Hepatocyte (in vitro differentiated cells): ENCODE data around the gene RIT2.

Experiments used
- EZH2 ChIP-seq: fragments of 200-600 bp; sonication (generic); IDR thresholded peaks from 2 replicates; pipeline ENCODE4 v1.6.1; 2016; ENCODE audit warnings: antibody characterized with exemption, mild to moderate bottlenecking, borderline replicate concordance
- EZH2phosphoT487 ChIP-seq: fragments of 200-600 bp; sonication (generic); IDR thresholded peaks from one replicate; pipeline ENCODE4 v1.6.1; 2018; ENCODE audit warnings: antibody characterized with exemption, mild to moderate bottlenecking, low read depth, moderate library complexity; ENCODE audit not compliant: unreplicated experiment, severe bottlenecking
- TF ChIP-seq, protein P1 (sequence below): fragments of 200-600 bp; sonication (generic); IDR thresholded peaks from 2 replicates; pipeline ENCODE4 v1.5.1; 2016; ENCODE audit warnings: antibody characterized with exemption, mild to moderate bottlenecking; ENCODE audit not compliant: poor library complexity

DNA sequence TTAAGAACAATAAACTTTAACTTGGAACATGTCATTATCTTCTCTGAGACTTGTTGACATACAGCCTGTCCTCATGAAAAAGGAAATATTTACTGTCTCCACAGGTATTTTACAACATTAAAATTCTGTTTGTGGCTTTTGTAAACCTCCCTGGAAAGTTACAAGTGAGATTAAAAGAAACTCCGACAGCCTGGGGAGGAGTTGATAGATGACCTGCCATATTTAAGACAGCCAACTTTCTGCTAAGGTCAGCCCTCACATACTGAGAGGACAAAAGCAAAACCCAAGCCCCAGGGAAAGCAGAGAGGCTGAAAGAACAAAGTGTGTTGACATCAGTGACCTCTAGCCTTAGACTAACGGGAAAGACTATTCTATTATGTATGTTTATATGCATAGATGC, 350.2 kb downstream of the RIT2 start:
- TF ChIP-seq, protein P1, sequence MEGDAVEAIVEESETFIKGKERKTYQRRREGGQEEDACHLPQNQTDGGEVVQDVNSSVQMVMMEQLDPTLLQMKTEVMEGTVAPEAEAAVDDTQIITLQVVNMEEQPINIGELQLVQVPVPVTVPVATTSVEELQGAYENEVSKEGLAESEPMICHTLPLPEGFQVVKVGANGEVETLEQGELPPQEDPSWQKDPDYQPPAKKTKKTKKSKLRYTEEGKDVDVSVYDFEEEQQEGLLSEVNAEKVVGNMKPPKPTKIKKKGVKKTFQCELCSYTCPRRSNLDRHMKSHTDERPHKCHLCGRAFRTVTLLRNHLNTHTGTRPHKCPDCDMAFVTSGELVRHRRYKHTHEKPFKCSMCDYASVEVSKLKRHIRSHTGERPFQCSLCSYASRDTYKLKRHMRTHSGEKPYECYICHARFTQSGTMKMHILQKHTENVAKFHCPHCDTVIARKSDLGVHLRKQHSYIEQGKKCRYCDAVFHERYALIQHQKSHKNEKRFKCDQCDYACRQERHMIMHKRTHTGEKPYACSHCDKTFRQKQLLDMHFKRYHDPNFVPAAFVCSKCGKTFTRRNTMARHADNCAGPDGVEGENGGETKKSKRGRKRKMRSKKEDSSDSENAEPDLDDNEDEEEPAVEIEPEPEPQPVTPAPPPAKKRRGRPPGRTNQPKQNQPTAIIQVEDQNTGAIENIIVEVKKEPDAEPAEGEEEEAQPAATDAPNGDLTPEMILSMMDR = no peak
- TF ChIP-seq EZH2phosphoT487 (no peak), EZH2 (no peak)
